ENCODE results near the gene SLC22A6. TPM values are rescaled to one million over a fixed set of nuclear protein-coding genes. Genes with fewer than 3 reads are reported as not detected.
A peak's percentile ranks its signal among the peaks of the same experiment; 100 is the strongest.

SLC22A6 gene
- total RNA-seq, 3 donors from 2014 or later (not counting 1 experiment from before 2014, with no cell fraction given), result not detected

DNA sequence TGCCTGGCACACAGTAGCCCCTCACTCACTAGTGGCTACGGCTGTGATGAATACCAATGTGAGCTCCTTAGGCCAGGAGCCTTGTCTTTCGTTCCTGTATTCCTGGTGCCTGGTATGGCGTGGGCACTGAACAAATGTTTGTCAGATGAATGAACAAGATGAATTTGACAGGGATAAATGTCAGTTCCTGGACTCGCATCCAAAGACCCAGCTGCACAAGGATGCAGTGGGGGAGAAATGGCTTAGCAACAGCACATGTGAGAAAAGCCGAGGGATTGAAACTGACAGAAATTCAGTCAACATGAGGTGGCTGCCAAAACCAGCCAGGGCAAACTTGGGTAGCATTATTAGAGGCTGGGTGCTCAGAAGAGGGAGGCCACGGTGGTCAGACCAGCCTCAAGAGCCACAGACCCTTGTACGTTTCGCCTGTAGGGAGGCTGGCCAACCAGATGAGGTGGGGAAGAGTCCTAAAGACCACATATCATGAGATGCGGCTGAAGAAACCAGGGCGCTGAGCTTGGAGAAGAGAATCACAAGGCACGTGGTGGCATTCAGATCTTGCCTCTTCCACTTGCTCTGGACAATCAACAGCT lies 38.6 kb upstream of the SLC22A6 start:
- Mint-ChIP-seq H3K36me3 (no peaks in the 10 kb centered on the region), H3K4me3 (no peak overlapping the region), H3K9me3 (no peaks in the 10 kb centered on the region), H3K27me3 (ENCODE audit: low read depth in 2 of 2) (peaks cover 11 to 16% of the 10 kb centered on the region in 2 donors), H3K27ac (no peak overlapping the region), H3K4me1 (peaks cover 7% of the 10 kb centered on the region in 2 donors)
- Histone ChIP-seq H3K27ac (ENCODE audit: low read length) (no peak overlapping the region), H3K9me3 (ENCODE audit: control insufficient read depth, insufficient read depth, low read length) (no peaks in the 10 kb centered on the region), H3K4me1 (ENCODE audit: control insufficient read depth, insufficient read depth, low read length) (peaks cover 3% of the 10 kb centered on the region), H3K36me3 (ENCODE audit: control insufficient read depth, insufficient read depth, low read length) (no peaks in the 10 kb centered on the region), H3K4me3 (ENCODE audit: low read length) (no peak overlapping the region), H3K27me3 (ENCODE audit: control insufficient read depth, insufficient read depth, low read length) (peaks cover 2% of the 10 kb centered on the region)
- intact Hi-C loops (cut with micrococcal nuclease), result no loop called here
- no peak for DNase-seq
- WGBS (ENCODE audit: insufficient coverage), result 80% methylated on average over 11 of the region's 11 CpGs
- TF ChIP-seq, protein P1, sequence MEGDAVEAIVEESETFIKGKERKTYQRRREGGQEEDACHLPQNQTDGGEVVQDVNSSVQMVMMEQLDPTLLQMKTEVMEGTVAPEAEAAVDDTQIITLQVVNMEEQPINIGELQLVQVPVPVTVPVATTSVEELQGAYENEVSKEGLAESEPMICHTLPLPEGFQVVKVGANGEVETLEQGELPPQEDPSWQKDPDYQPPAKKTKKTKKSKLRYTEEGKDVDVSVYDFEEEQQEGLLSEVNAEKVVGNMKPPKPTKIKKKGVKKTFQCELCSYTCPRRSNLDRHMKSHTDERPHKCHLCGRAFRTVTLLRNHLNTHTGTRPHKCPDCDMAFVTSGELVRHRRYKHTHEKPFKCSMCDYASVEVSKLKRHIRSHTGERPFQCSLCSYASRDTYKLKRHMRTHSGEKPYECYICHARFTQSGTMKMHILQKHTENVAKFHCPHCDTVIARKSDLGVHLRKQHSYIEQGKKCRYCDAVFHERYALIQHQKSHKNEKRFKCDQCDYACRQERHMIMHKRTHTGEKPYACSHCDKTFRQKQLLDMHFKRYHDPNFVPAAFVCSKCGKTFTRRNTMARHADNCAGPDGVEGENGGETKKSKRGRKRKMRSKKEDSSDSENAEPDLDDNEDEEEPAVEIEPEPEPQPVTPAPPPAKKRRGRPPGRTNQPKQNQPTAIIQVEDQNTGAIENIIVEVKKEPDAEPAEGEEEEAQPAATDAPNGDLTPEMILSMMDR (IDR thresholded peaks at IDR 0.05), result no peak
- ATAC-seq, result no peak

DNA sequence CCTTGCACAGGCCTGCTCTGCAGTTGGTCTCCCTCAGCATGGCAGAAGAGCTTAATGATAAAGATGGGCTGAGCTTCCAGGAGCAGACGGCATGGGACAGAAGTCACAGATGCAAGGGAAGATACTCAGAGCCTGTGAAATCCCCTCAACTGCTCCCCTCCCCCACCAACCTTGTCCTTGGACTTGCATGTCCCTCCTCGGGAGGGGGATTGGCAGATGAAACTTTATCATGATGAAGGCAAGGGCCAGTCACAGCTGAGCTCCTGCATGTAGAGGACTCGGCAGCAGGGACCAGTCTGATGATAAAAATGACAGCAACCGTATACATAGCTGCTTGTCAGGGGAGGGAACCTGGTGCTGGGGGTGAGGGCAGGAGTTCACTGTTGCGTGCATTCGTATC lies 37.7 kb upstream of the SLC22A6 start:
- Histone ChIP-seq H3K36me3 (ENCODE audit: control insufficient read depth, insufficient read depth, low read length) (no peaks in the 10 kb centered on the region), H3K27ac (ENCODE audit: low read length) (no peak overlapping the region), H3K4me1 (ENCODE audit: control insufficient read depth, insufficient read depth, low read length) (peaks cover 3% of the 10 kb centered on the region), H3K9me3 (ENCODE audit: control insufficient read depth, insufficient read depth, low read length) (no peaks in the 10 kb centered on the region), H3K4me3 (ENCODE audit: low read length) (no peak overlapping the region), H3K27me3 (ENCODE audit: control insufficient read depth, insufficient read depth, low read length) (peaks cover 2% of the 10 kb centered on the region)
- ATAC-seq (no peak), DNase-seq (no peak)
- TF ChIP-seq, protein P1 (IDR thresholded peaks at IDR 0.05), result no peak
- Mint-ChIP-seq H3K36me3 (no peaks in the 10 kb centered on the region), H3K9me3 (no peaks in the 10 kb centered on the region), H3K27me3 (ENCODE audit: low read depth in 2 of 2) (peaks cover 14 to 25% of the 10 kb centered on the region in 2 donors), H3K4me3 (no peak overlapping the region), H3K27ac (no peak overlapping the region), H3K4me1 (peaks cover 7% of the 10 kb centered on the region in 2 donors)
- 84% methylated on average over 5 of the region's 6 CpGs for WGBS (ENCODE audit: insufficient coverage)
- intact Hi-C loops (cut with micrococcal nuclease), result no loop called here

DNA sequence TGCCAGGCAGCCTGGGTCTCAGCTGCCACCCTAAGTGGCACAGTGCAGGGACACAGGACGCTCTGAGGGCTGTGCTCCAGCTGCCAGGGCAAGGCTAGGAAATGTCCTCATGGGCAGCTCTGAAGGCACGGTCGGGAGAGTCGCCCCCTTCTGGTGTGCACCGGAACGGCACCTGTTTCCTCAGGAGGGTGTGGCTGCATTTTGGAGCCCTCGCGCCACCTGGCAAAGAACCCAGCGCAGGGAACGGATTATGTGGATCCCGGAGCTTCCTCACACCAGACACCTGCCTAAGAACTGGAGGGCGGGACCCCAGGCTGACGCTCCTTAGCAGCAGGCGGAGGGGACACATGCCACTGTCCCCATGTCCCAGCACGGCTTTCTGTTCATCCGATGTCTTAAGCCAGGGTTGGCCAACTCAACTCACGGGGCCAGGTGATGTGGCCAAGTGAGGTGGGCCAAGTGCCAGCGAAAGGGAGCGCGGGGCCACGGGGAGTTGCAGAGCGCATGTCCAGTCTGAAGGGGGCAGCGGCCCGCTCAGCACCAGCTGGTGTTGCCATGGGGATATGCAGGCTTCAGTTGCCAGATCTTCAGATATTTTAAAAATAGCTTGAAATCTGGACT lies 36.0 kb upstream of the SLC22A6 start:
- Histone ChIP-seq H3K27ac (ENCODE audit: low read length) (no peak overlapping the region), H3K36me3 (ENCODE audit: control insufficient read depth, insufficient read depth, low read length) (no peaks in the 10 kb centered on the region), H3K4me3 (ENCODE audit: low read length) (no peak overlapping the region), H3K4me1 (ENCODE audit: control insufficient read depth, insufficient read depth, low read length) (peaks cover 3% of the 10 kb centered on the region), H3K27me3 (ENCODE audit: control insufficient read depth, insufficient read depth, low read length) (peaks cover 2% of the 10 kb centered on the region), H3K9me3 (ENCODE audit: control insufficient read depth, insufficient read depth, low read length) (no peaks in the 10 kb centered on the region)
- ATAC-seq (no peak), DNase-seq (peak in 1 of 2 donors; percentile 23)
- intact Hi-C loops (cut with micrococcal nuclease), result no loop called here
- Mint-ChIP-seq H3K36me3 (no peaks in the 10 kb centered on the region), H3K4me1 (peaks cover 7% of the 10 kb centered on the region in 2 donors), H3K27ac (no peak overlapping the region), H3K9me3 (no peaks in the 10 kb centered on the region), H3K27me3 (ENCODE audit: low read depth in 2 of 2) (peaks cover 14 to 26% of the 10 kb centered on the region in 2 donors), H3K4me3 (no peak overlapping the region)
- TF ChIP-seq, protein P1 (IDR thresholded peaks at IDR 0.05), result no peak
- WGBS (ENCODE audit: insufficient coverage), result 50% methylated on average over 24 of the region's 24 CpGs
